Prostate gland (tissue), 2 donors: ENCODE data around the gene PTDSS2. TPM values are rescaled to one million over a fixed set of nuclear protein-coding genes. Genes with fewer than 3 reads are reported as not detected.

Experiments
- DNase-seq: peaks from one replicate; pipeline ENCODE4 v3.0.0-alpha.2; 2019; ENCODE audit warnings: low spot score
- H3K27ac ChIP-seq, 2 donors: fragments of 200-600 bp; sonication (generic); 2 replicates each; pipeline ENCODE4 v1.5.1; 2017 to 2019
- H3K27me3 ChIP-seq: fragments of 200-600 bp; sonication (generic); replicated peaks from 2 replicates; pipeline ENCODE4 v1.5.1; 2019; ENCODE audit not compliant: insufficient read depth
- H3K36me3 ChIP-seq, 2 donors: fragments of 200-600 bp; sonication (generic); 1 replicate in 1 of 2; 2 replicates in 1 of 2; pipeline versions ENCODE4 v1.5.1 to v1.8.1; 2017 to 2019
- H3K4me1 ChIP-seq: fragments of 200-600 bp; sonication (generic); replicated peaks from 2 replicates; pipeline ENCODE4 v1.5.1; 2019
- H3K4me3 ChIP-seq, 2 donors: fragments of 200-600 bp; sonication (generic); 2 replicates each; pipeline ENCODE4 v1.5.1; 2017 to 2019
- H3K9me3 ChIP-seq: fragments of 200-600 bp; sonication (generic); 2 replicates; pipeline ENCODE4 v1.5.1; 2017
- POLR2A ChIP-seq: fragments of 450-650 bp; IDR thresholded peaks from one replicate; pipeline ENCODE4 v1.6.1; 2016; ENCODE audit warnings: antibody characterized with exemption, mild to moderate bottlenecking
- POLR2AphosphoS5 ChIP-seq: sonication (generic); formaldehyde crosslinking; IDR thresholded peaks from one replicate; pipeline ENCODE4 v1.6.1; 2017; ENCODE audit warnings: antibody characterized with exemption
- WGBS: methylation state at CpG from one replicate; pipeline ENCODE4 v1.1.5; 2018; 5-methylcytosine and 5-hydroxymethylcytosine counted together
- intact Hi-C: fragments of 100-400 bp; cut with DNase I; formaldehyde crosslinking; loops from one replicate; pipeline ENCODE4 v1.14.2; 2022
- total RNA-seq, 2 donors: library from RNA; depleted of rRNA; stranded (reverse); fragments of >200 nt; gene quantifications; one replicate each; pipeline ENCODE4 v1.1.0, GENCODE V29; 2016
- TF ChIP-seq, protein P1 (sequence below), 4 experiments: fragments of 200-600 bp in 2 of 4; fragments of 450-650 bp in 2 of 4; sonication (generic) in 2 of 4; IDR thresholded peaks; 1 replicate in 3 of 4; 2 replicates in 1 of 4; pipeline ENCODE4 v1.5.1; 2016 to 2019; ENCODE audit warnings: antibody characterized with exemption in 4 of 4, mild to moderate bottlenecking in 2 of 4, moderate library complexity in 2 of 4

Gene PTDSS2
- total RNA-seq, 2 donors from 2014 or later: 46.3 to 50.3 TPM

DNA sequence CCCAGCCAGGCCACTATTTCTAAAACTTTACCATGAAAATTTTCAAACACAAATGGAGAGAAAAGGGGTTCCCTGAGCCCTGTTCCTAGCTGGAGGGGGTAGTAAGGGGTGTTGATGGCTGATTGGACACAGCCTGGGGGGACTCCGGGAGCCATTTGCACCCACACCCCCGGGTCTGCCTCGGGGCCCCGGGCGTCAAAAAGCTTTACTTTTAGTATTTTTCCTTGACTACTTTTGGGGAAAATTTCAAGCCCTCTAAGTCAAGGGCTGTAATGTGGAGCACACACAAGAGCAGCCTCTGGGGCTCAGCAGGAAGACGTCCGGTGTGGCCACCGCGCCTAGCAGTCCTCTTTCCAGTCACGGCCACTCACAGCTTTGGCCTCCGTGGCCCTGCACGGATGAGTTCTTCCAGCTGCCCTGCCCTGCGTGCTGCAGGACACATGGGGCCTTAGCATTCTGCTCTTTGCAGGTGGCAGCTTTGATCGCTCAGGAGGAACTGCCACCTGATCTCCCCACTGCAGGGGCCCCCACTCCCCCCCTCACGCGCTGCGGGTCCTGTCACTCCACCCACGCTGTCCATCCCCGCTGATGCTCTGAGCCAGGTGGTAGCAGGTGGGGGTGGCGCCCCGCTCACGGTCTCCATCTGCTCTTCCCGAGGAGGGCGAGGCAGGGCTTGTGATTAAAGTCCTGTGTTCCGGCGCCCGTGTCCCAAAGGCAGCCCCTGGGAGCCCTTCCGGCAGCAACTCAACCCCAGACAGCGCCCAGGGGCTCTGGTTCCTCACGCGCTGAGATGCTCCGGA is 42.5 kb downstream of the PTDSS2 start:
- TF ChIP-seq, protein P1, sequence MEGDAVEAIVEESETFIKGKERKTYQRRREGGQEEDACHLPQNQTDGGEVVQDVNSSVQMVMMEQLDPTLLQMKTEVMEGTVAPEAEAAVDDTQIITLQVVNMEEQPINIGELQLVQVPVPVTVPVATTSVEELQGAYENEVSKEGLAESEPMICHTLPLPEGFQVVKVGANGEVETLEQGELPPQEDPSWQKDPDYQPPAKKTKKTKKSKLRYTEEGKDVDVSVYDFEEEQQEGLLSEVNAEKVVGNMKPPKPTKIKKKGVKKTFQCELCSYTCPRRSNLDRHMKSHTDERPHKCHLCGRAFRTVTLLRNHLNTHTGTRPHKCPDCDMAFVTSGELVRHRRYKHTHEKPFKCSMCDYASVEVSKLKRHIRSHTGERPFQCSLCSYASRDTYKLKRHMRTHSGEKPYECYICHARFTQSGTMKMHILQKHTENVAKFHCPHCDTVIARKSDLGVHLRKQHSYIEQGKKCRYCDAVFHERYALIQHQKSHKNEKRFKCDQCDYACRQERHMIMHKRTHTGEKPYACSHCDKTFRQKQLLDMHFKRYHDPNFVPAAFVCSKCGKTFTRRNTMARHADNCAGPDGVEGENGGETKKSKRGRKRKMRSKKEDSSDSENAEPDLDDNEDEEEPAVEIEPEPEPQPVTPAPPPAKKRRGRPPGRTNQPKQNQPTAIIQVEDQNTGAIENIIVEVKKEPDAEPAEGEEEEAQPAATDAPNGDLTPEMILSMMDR (IDR thresholded peaks at IDR 0.05): no peak
- TF ChIP-seq POLR2A (no peak), POLR2AphosphoS5 (no peak)
- Histone ChIP-seq H3K9me3 (no peaks in the 10 kb centered on the region), H3K4me1 (no peaks in the 10 kb centered on the region), H3K27ac (no peak overlapping the region), H3K36me3 (peaks cover 0 to 12% of the 10 kb centered on the region in 2 donors), H3K27me3 (no peaks in the 10 kb centered on the region), H3K4me3 (no peak overlapping the region)
- DNase-seq: no peak
- WGBS: 78% methylated on average over 32 of the region's 32 CpGs
- intact Hi-C loops: no loop called here

DNA sequence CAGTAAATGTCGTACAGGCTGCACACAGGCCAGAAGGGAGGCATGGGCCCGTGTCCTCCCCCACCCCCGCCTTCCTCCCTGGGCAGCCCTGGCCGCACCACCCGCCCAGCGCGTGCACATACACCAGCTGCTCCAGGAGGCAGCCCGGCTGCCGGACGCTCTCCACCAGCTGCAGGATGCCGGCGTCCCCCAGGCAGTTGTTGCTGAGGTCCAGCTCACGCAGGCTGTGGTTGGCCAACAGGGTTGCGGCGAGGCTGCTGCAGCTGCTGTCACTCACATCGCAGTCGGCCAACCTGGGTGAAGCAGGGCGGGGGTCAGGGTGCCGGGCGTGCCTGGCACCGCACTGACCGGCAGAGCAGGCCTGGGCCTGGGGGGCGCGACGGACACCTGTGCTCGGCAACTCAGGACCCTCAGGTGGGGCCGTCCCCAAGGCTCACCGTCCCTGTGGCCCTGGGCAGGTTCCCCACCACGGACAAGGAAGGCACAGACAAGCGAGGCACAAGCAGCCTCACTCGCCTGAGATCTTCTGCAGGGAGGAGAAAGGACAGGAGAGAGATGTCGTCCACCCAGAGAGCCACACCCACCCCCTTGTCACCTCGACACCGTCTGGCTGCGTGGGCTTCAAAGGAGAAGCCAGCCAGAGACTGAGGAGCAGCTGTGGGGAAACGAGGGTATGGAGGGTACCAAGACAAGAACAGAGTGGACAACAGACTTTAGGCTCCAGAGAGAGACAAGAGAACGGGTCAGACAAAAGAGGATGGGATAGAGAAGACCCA is 44.9 kb downstream of the PTDSS2 start:
- peaks cover 13 to 35% of the 10 kb centered on the region in 2 donors for H3K36me3 ChIP-seq
- no peaks in the 10 kb centered on the region for H3K4me1 ChIP-seq
- H3K9me3 ChIP-seq: no peaks in the 10 kb centered on the region
- no peaks in the 10 kb centered on the region for H3K27me3 ChIP-seq
- DNase-seq: no peak
- intact Hi-C loops: no loop called here
- 84% methylated on average over 37 of the region's 37 CpGs for WGBS
- no peak overlapping the region for H3K27ac ChIP-seq
- TF ChIP-seq POLR2AphosphoS5 (no peak), POLR2A (no peak)
- TF ChIP-seq, protein P1 (IDR thresholded peaks at IDR 0.05): no peak
- H3K4me3 ChIP-seq: no peak overlapping the region

DNA sequence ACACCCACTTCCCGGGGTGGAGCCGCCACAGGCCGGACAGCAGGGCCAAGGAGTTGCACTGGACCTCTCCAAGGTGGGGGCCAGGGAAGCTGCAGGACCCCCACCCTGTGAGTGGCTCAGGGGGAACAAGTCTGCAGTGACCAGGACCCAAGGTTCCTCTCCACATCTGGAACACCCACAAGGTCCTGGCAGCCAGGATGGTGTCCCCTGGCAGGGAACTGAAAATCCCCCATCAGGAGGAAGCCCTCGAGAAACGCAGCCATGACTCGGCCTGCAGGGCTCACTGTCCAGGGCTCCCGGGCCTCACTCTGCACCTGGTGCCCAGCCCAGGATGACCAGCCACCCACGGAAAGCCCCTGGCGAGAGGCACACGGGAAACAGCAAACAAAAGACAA is 45.5 kb downstream of the PTDSS2 start:
- Histone ChIP-seq H3K4me3 (no peak overlapping the region), H3K27ac (no peak overlapping the region), H3K27me3 (no peaks in the 10 kb centered on the region), H3K36me3 (peaks cover 17 to 41% of the 10 kb centered on the region in 2 donors), H3K9me3 (no peaks in the 10 kb centered on the region), H3K4me1 (no peaks in the 10 kb centered on the region)
- DNase-seq: no peak
- intact Hi-C loops: no loop called here
- TF ChIP-seq, protein P1 (IDR thresholded peaks at IDR 0.05): no peak
- TF ChIP-seq POLR2A: no peak
- no peak for TF ChIP-seq POLR2AphosphoS5
- WGBS: 71% methylated on average over 10 of the region's 10 CpGs

DNA sequence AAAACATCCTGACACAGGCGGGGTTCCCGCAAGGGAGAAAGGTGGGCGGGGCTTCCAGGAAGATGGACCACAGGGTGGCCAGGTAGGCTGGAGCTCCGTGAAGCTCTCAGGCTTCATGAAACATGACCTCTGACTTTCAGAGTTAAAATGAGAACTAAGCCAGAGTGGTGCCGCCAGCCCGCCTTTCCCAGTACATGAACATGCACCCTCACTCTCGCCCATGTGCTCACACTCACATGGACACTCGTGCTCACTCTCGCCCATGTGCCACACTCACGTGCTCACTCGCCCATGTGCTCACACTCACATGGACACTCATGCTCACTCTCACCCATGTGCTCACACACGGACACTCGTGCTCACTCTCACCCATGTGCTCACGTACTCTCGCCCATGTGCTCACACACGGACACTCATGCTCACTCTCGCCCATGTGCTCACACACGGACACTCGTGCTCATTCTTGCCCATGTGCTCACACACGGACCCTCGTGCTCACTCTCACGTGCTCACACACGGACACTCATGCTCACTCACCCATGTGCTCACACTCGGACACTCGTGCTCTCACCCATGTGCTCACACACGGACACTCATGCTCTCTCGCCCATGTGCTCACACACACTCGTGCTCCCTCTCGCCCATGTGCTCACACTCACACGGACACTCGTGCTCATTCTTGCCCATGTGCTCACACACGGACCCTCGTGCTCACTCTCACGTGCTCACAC is 46.9 kb downstream of the PTDSS2 start:
- Histone ChIP-seq H3K4me1 (no peaks in the 10 kb centered on the region), H3K27me3 (no peaks in the 10 kb centered on the region), H3K4me3 (no peak overlapping the region), H3K27ac (no peak overlapping the region), H3K9me3 (no peaks in the 10 kb centered on the region), H3K36me3 (peaks cover 17 to 47% of the 10 kb centered on the region in 2 donors)
- intact Hi-C loops: no loop called here
- TF ChIP-seq, protein P1 (IDR thresholded peaks at IDR 0.05): no peak
- no peak for TF ChIP-seq POLR2AphosphoS5
- TF ChIP-seq POLR2A: no peak
- 96% methylated on average over 34 of the region's 34 CpGs for WGBS
- no peak for DNase-seq
